K562 (cell line): ENCODE results near the gene DNAJC12.

Experiments
- RBM15 ChIP-seq: fragments of 200-400 bp; formaldehyde crosslinking; IDR thresholded peaks from 2 replicates; pipeline ENCODE4 v1.6.1; 2018; ENCODE audit warnings: mild to moderate bottlenecking, low read length, moderate library complexity; ENCODE audit not compliant: insufficient read depth
- RCOR1 ChIP-seq, 2 experiments: IDR thresholded peaks; 2 replicates each; pipeline ENCODE4 v1.6.1; 2012; ENCODE audit warnings: low read depth in 2 of 2, low read length in 2 of 2, borderline replicate concordance in 1 of 2, improper control_type of control experiment in 1 of 2
- TAF9B ChIP-seq: fragments of 450-650 bp; IDR thresholded peaks from 2 replicates; pipeline ENCODE4 v1.6.1; 2018; ENCODE audit warnings: mild to moderate bottlenecking; ENCODE audit not compliant: partially characterized antibody
- ZBTB40 ChIP-seq, 2 experiments: fragments of 450-650 bp in 1 of 2; sonication (generic) in 1 of 2; formaldehyde crosslinking in 1 of 2; IDR thresholded peaks; 2 replicates each; pipeline versions ENCODE4 v1.7.1 to v1.9.0; 2016 to 2022; ENCODE audit warnings: inconsistent platforms in 1 of 2, mild to moderate bottlenecking in 1 of 2, missing genetic modification reagents in 1 of 2
- ZKSCAN8 ChIP-seq: fragments of 200-800 bp; sonication (Bioruptor generic); IDR thresholded peaks from 2 replicates; pipeline ENCODE4 v1.6.1; 2016; ENCODE audit warnings: missing genetic modification characterization, missing compliant biosample characterization
- ZNF121 ChIP-seq: sonication (generic); formaldehyde crosslinking; conservative IDR thresholded peaks from 2 replicates; pipeline ENCODE4 v1.8.0; 2022; ENCODE audit warnings: missing genetic modification reagents

- TF ChIP-seq RCOR1 (IDR thresholded peaks at IDR 0.05; ENCODE audit: borderline replicate concordance in 1 of 2, low read depth in 2 of 2, low read length in 2 of 2) (no peak), ZNF121 (CRISPR knock-in tag) (no peak), TAF9B (no peak), ZKSCAN8 (CRISPR knock-in tag) (no peak), ZBTB40 (IDR thresholded peaks at IDR 0.05) (no peak), ZBTB40 (CRISPR knock-in tag; IDR thresholded peaks at IDR 0.05) (no peak), RBM15 (no peak)
These were observed 5.3 kb upstream of the DNAJC12 start for GRCh38 chr10:67843284-67843683.
